ENCODE data around the gene OPALIN. TPM values are rescaled to one million over a fixed set of nuclear protein-coding genes. Genes with fewer than 3 reads are reported as not detected.

Gene OPALIN
- total RNA-seq, 1 donor from 2014 or later = not detected

Other genes with a start within 250 kb of the OPALIN start
- 24.0 TPM for gene ZNF518A, start 228.7 kb downstream of the OPALIN start, total RNA-seq
- gene BLNK, start 87.4 kb downstream of the OPALIN start, total RNA-seq = 1.6 TPM
- gene DNTT, start 54.6 kb downstream of the OPALIN start, total RNA-seq = not detected
- 0.52 TPM for gene TLL2, start 154.9 kb upstream of the OPALIN start, total RNA-seq
- gene TM9SF3, start 228.0 kb upstream of the OPALIN start, total RNA-seq = 70.5 TPM